Inflammatory macrophage (primary cell): ENCODE measurements around the gene DIAPH3.

Experiments used
- DNase-seq, 2 donors: peaks; one replicate each; pipeline ENCODE4 v3.0.0-alpha.2; 2020 to 2022

Gene DIAPH3

GRCh38 chr13:59863621-59864020 lies 300.1 kb downstream of the DIAPH3 start:
- no peak for DNase-seq

- no peak for DNase-seq
Measured at GRCh38 chr13:59861676-59862075, 302.1 kb downstream of the DIAPH3 start.

GRCh38 chr13:59856281-59856810 lies 307.4 kb downstream of the DIAPH3 start:
- no peak for DNase-seq

GRCh38 chr13:59846845-59847620 lies 316.7 kb downstream of the DIAPH3 start:
- DNase-seq: no peak

GRCh38 chr13:59843040-59843439 lies 320.7 kb downstream of the DIAPH3 start:
- DNase-seq: no peak

GRCh38 chr13:59842507-59842906 lies 321.2 kb downstream of the DIAPH3 start:
- no peak for DNase-seq

GRCh38 chr13:59839186-59839585 lies 324.5 kb downstream of the DIAPH3 start:
- no peak for DNase-seq

GRCh38 chr13:59837101-59837500 lies 326.6 kb downstream of the DIAPH3 start:
- no peak for DNase-seq

GRCh38 chr13:59835569-59835968 lies 328.2 kb downstream of the DIAPH3 start:
- DNase-seq: no peak

GRCh38 chr13:59834801-59835200 lies 328.9 kb downstream of the DIAPH3 start:
- DNase-seq: no peak

- no peak for DNase-seq
Measured at GRCh38 chr13:59829690-59830089, 334.0 kb downstream of the DIAPH3 start.

GRCh38 chr13:59823486-59823885 lies 340.2 kb downstream of the DIAPH3 start:
- DNase-seq: no peak

GRCh38 chr13:59809564-59809963 lies 354.2 kb downstream of the DIAPH3 start:
- DNase-seq: no peak

GRCh38 chr13:59806801-59807200 lies 356.9 kb downstream of the DIAPH3 start:
- no peak for DNase-seq

GRCh38 chr13:59801107-59801880 lies 362.4 kb downstream of the DIAPH3 start:
- no peak for DNase-seq

- no peak for DNase-seq
Measured at GRCh38 chr13:59793107-59793506, 370.6 kb downstream of the DIAPH3 start.

- no peak for DNase-seq
Measured at GRCh38 chr13:59790626-59791025, 373.1 kb downstream of the DIAPH3 start.

- no peak for DNase-seq
Measured at GRCh38 chr13:59789558-59789957, 374.2 kb downstream of the DIAPH3 start.

- DNase-seq: no peak
Measured at GRCh38 chr13:59787679-59788078, 376.0 kb downstream of the DIAPH3 start.

GRCh38 chr13:59782696-59783095 lies 381.0 kb downstream of the DIAPH3 start:
- no peak for DNase-seq

- no peak for DNase-seq
Measured at GRCh38 chr13:59780058-59780457, 383.7 kb downstream of the DIAPH3 start.

GRCh38 chr13:59776924-59777690 lies 386.6 kb downstream of the DIAPH3 start:
- no peak for DNase-seq

- no peak for DNase-seq
Measured at GRCh38 chr13:59774491-59774971, 389.2 kb downstream of the DIAPH3 start.
